ENCODE measurements around the gene DISC1.
"Not testable (repeated sequence)": the region's sequence is repeated elsewhere in the genome, so short reads cannot be mapped to it uniquely, and the experiment has no call there.

Gene DISC1

DNA sequence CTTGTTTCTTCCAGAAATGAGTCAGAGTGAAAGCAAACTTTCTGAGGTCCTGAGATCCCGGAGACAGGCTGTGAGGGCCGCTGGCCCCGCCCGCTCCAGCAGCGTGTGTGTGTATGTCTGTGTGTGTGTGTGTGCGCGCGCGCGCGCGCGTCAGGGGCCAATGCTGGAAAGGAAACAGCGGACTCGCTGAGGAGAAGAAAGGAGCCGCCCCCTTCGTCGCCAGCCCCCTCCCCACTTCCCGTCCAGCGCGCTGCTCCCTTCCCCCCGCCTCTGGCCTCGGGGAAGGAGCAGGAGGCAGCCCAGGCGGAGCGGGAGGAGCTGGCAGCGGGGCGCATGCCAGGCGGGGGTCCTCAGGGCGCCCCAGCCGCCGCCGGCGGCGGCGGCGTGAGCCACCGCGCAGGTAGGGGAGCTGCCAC lies at the start of gene DISC1:
DISC1 (plus strand) TSS at position 256 of the 416 bp plus-strand sequence; CDS start at position 334, 78 bp downstream.
- no peaks in the 10 kb centered on the region for H3K9me3 Mint-ChIP-seq
- peak within 1 kb of the TSS; percentile 85 for H3K4me3 Mint-ChIP-seq
- H3K4me1 Mint-ChIP-seq, result peaks cover 39% of the 10 kb centered on the region
- peaks cover 33% of the 10 kb centered on the region for H3K27me3 Mint-ChIP-seq
- H3K36me3 Mint-ChIP-seq, result peaks cover 4% of the 10 kb centered on the region
- DNase-seq, result peak; percentile 86
- CTCF ChIA-PET, result interaction anchor here (1.1 to 1.3 kb wide), 3 partner anchors 10 to 131 kb away, joined by 3 to 4 read pairs (median 3); no protein-coding TSS in a partner anchor
- H3K27ac Mint-ChIP-seq, result peak within 1 kb of the TSS; percentile 90

DNA sequence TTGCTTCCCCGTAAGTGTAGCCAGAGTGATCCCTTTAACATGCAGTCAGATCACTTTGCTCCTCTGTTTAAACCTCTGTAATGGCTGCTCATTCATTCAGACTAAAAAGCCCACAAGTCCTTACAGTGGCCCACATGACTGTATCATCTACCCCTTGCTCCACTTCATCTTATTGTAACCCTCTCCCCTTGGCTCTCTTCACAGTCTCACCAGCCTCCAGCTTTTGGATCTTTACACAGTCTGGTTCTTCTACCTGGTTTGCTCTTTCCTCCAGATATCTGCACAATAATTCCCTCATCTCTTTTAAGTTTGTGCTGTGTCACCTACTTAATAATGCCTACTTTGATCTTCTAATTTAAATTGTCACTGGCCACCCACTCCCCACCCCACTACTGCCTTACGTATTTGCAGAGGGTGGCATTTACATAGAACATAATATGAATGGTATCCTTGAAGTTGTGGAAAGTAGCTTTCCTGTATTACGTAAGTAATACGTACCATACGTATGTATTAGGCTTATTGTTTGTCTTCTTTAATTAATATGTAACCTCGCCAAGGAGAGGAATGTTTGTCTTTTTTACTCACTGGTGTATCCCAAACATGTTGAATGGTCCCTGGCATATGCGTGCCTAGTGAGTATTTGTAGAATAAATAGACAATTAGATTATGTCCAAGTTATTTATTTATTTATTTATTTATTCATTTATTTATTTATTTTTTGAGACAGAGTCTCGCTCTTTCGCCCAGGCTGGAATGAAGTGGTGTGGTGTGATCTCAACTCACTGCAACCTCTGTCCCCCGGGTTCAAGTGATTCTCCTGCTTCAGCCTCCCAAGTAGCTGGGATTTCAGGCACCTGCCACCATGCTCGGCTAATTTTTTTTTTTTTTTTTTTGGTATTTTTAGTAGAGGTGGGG lies 49.5 kb upstream of the DISC1 start:
- no peaks in the 10 kb centered on the region for H3K36me3 Mint-ChIP-seq
- no peak for DNase-seq
- H3K4me3 Mint-ChIP-seq, result no peak overlapping the region
- H3K27me3 Mint-ChIP-seq, result no peaks in the 10 kb centered on the region
- no peak overlapping the region for H3K27ac Mint-ChIP-seq
- H3K9me3 Mint-ChIP-seq, result no peaks in the 10 kb centered on the region
- H3K4me1 Mint-ChIP-seq, result no peaks in the 10 kb centered on the region
- CTCF ChIA-PET, result no interaction called here

DNA sequence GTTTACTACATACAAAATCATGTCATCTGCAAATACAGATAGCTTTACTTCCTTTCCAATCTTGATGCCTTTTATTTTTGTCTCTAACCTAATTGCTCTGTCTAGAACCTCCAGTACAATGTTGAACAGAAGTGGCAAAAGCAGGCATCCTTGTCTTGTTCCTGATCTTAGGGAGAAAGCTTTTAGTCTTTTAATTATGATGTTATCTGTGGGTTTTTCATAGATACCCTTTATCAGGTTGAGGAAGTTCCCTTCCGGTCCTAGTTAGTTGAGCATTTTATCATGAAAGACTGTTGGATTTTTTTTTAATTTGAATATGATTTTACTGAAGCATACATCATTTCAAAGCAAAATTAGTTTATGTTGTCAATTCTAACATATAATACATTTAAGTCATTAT lies 45.7 kb upstream of the DISC1 start:
- Mint-ChIP-seq H3K27ac (no peak overlapping the region), H3K27me3 (no peaks in the 10 kb centered on the region), H3K36me3 (no peaks in the 10 kb centered on the region), H3K4me1 (no peaks in the 10 kb centered on the region), H3K4me3 (no peak overlapping the region), H3K9me3 (no peaks in the 10 kb centered on the region)
- DNase-seq, result no peak
- CTCF ChIA-PET, result no interaction called here

DNA sequence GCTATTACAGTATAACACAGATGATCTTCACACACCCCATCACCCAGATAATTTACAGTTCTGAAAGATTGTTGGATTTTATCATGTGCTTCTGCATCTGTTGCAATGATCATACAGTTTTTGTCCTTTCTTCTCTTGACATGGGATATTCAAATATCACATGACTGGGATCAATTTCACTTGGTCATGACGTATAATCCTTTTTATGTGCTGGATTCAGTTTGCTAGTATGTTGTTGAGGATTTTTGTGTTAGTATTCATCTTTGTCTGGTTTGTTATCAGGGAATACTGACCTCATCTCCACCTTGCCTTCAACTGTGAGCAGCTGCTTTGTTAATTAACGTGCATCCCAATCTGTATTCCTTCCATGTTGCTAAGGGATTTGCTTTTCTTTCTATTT lies 44.7 kb upstream of the DISC1 start:
- CTCF ChIA-PET, result interaction anchor here (0.9 kb wide), 1 partner anchor 266 kb away, joined by 3 read pairs; no protein-coding TSS in a partner anchor
- H3K36me3 Mint-ChIP-seq, result no peaks in the 10 kb centered on the region
- H3K9me3 Mint-ChIP-seq, result no peaks in the 10 kb centered on the region
- H3K4me1 Mint-ChIP-seq, result no peaks in the 10 kb centered on the region
- no peak for DNase-seq
- H3K27me3 Mint-ChIP-seq, result no peaks in the 10 kb centered on the region
- H3K4me3 Mint-ChIP-seq, result no peak overlapping the region
- no peak overlapping the region for H3K27ac Mint-ChIP-seq

DNA sequence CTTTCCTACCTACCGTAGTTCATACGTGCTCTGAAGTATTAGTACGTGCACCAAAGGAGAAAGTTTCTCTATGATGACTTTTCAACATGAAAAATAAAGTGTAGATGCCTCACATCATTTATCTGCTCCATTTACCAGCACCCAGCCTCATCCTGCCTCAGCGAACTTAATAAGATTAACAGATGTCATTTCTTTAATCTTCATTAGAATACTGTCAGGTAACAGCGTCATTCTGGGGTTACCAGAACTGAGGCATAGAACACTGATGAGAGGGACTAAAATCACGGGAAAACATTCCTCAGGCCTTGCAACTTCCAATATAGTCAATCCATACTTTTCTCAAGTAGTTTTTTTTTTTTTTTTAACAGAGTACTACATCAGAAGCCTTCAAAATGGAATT lies 43.2 kb upstream of the DISC1 start:
- Mint-ChIP-seq H3K36me3 (no peaks in the 10 kb centered on the region), H3K27ac (no peak overlapping the region), H3K9me3 (no peaks in the 10 kb centered on the region), H3K27me3 (no peaks in the 10 kb centered on the region), H3K4me1 (no peaks in the 10 kb centered on the region), H3K4me3 (no peak overlapping the region)
- CTCF ChIA-PET, result no interaction called here
- no peak for DNase-seq

DNA sequence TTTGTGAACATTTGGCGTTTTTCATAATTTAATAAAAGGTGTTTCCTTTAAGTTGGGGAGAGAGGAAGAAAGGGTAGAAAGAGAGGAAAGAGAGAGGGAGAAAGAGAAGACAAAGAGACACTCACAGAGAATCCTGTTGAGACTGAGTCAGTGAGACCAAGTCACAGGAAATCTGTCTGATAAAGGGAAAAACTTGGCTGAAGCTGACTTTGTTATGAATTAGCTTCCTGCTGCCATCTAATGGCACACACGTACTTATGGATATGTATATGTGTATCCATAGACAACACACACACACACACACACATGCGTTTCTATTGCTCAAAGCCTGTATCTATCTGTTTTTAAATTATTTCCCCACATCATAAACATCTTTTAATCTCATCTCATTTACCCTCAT lies 42.5 kb upstream of the DISC1 start:
- CTCF ChIA-PET, result interaction anchor here (1.3 to 1.5 kb wide), 3 partner anchors 221 to 268 kb away, joined by 5 to 9 read pairs (median 7); no protein-coding TSS in a partner anchor

DNA sequence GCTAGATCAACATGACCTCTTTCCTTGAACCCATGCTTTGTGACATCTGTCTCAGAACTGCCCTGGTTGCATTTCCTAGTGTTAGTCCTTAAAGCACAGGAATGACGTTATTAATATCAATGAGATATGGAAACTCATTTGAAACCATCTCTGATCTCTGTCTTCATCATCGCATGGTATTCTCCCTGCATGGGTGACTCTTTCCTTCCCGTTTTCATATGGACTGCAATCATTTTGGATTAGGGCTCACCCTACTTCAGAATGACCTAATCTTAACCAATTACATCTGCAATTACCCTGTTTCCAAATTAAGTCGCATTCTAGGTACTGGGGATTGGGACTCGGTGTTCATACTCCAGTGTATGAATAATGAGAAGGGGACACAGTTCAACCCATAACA lies 41.7 kb upstream of the DISC1 start:
- CTCF ChIA-PET, result interaction anchor here (0.8 to 1.5 kb wide), 4 partner anchors 222 to 269 kb away, joined by 3 to 9 read pairs (median 6); no protein-coding TSS in a partner anchor
- Mint-ChIP-seq H3K36me3 (no peaks in the 10 kb centered on the region), H3K9me3 (no peaks in the 10 kb centered on the region), H3K4me3 (no peak overlapping the region), H3K27ac (no peak overlapping the region), H3K4me1 (no peaks in the 10 kb centered on the region), H3K27me3 (no peaks in the 10 kb centered on the region)
- no peak for DNase-seq

More for the DNA sequence above, 42.5 kb upstream of the DISC1 start:
- H3K27me3 Mint-ChIP-seq, result no peaks in the 10 kb centered on the region
- DNase-seq, result no peak
- H3K27ac Mint-ChIP-seq, result no peak overlapping the region
- no peak overlapping the region for H3K4me3 Mint-ChIP-seq
- no peaks in the 10 kb centered on the region for H3K9me3 Mint-ChIP-seq
- no peaks in the 10 kb centered on the region for H3K36me3 Mint-ChIP-seq
- no peaks in the 10 kb centered on the region for H3K4me1 Mint-ChIP-seq

DNA sequence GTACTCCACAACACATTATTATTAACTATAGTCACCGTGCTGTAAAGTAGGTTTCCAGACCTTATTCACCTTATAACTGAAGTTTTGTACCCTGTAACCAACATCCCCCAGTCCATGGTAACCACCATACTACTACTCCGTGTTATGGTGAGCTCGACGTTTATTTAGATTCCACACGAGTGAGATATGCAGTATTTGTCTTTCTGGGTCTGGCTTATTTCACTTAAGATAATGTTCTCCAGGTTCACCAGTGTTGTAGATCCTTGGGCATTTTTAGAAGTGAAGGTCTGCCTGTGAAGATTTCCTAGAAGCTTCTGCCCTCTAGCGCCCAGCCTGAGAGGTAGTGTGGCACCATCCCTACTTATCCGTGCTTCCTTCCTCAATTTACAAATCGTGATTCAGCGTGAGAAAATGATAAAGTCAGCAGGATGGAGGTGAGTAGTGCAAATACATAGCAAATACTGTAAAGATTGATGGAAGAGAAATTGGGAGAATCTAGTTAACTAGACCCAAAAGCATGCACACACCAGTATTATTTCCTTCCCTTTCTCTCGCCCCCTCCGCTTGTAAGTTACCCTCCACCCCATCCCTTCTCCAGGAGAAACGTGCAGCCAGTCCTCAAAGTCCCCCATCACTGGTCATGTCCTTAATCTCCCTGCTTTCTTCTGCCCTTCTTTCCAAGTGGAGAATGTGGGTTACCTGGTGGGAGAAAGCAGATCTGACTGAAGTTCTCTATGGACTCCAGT lies 36.0 kb upstream of the DISC1 start:
- CTCF ChIA-PET, result interaction anchor here (0.6 to 2.1 kb wide), 13 partner anchors 10 to 288 kb away, joined by 3 to 8 read pairs (median 4); partner anchors contain the start of gene SPRTN
- peaks cover 3% of the 10 kb centered on the region for H3K27me3 Mint-ChIP-seq
- H3K4me3 Mint-ChIP-seq, result no peak overlapping the region
- H3K36me3 Mint-ChIP-seq, result no peaks in the 10 kb centered on the region
- peak; percentile 65 for DNase-seq
- peaks cover 4% of the 10 kb centered on the region for H3K4me1 Mint-ChIP-seq
- no peak overlapping the region for H3K27ac Mint-ChIP-seq
- no peaks in the 10 kb centered on the region for H3K9me3 Mint-ChIP-seq

DNA sequence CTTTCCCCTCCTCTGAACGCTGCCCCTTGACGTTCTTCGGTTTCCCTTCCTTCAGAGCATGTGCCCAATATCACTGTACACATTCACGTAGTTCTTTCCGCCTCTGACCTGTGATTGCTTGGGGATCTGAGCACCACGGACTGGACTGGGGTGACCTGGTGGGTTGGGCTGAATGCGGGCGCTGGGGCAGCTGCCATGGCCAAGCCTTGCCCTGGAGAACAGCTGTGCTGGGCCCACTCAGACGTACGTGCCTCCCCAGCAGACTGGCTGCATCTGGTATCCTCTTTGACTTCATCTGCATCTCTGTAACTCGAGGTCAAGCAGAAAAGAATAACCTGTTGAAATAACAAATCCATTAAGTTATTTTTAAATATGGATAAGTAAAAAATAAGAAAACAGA lies 35.1 kb upstream of the DISC1 start:
- H3K27me3 Mint-ChIP-seq, result peaks cover 3% of the 10 kb centered on the region
- H3K4me1 Mint-ChIP-seq, result peaks cover 8% of the 10 kb centered on the region
- no peak overlapping the region for H3K27ac Mint-ChIP-seq
- DNase-seq, result no peak
- no peaks in the 10 kb centered on the region for H3K9me3 Mint-ChIP-seq
- no peak overlapping the region for H3K4me3 Mint-ChIP-seq
- no peaks in the 10 kb centered on the region for H3K36me3 Mint-ChIP-seq
- CTCF ChIA-PET, result interaction anchor here (0.6 to 2.1 kb wide), 6 partner anchors 9 to 287 kb away, joined by 3 to 8 read pairs (median 3); no protein-coding TSS in a partner anchor

DNA sequence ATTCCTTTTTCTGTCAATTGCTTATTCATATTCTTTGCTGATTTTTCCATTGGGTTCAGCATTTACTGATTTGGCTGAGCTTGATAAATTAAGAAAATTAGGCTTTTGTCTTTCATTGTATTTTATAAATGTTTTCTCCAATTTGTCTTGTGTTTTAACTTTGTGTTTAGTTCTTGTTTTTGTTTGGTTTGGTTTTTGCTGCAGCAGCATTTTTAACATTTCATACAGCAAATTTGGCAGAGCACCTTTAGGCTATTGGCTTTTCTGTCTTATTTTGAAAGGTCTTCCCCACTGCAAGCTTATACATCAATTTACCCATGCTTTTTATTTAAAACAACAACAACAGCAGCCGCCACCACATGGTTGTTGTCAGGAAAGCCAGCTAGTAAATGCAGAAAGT lies 33.8 kb upstream of the DISC1 start:
- peaks cover 8% of the 10 kb centered on the region for H3K4me1 Mint-ChIP-seq
- H3K4me3 Mint-ChIP-seq, result no peak overlapping the region

DNA sequence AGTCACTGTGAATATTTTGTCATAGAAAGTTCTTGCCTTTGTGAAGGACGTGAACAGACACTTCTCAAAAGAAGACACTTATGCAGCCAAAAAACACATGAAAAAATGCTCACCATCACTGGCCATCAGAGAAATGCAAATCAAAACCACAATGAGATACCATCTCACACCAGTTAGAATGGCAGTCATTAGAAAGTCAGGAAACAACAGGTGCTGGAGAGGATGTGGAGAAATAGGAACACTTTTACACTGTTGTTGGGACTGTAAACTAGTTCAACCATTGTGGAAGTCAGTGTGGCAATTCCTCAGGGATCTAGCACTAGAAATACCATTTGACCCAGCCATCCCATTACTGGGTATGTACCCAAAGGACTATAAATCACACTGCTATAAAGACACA lies 33.3 kb upstream of the DISC1 start:
- CTCF ChIA-PET, result interaction anchor here (0.6 kb wide), 1 partner anchor 255 kb away, joined by 3 read pairs; the partner anchor contains the start of genes EXOC8 and SPRTN
- H3K27ac Mint-ChIP-seq, H3K9me3 Mint-ChIP-seq, DNase-seq, H3K4me3 Mint-ChIP-seq, H3K4me1 Mint-ChIP-seq, H3K27me3 Mint-ChIP-seq, H3K36me3 Mint-ChIP-seq: not testable (repeated sequence)

More for the DNA sequence above, 33.8 kb upstream of the DISC1 start:
- Mint-ChIP-seq H3K36me3 (no peaks in the 10 kb centered on the region), H3K27me3 (peaks cover 3% of the 10 kb centered on the region), H3K9me3 (no peaks in the 10 kb centered on the region), H3K27ac (no peak overlapping the region)
- no peak for DNase-seq
- CTCF ChIA-PET, result interaction anchor here (0.6 to 1.3 kb wide), 2 partner anchors 234 to 255 kb away, joined by 3 read pairs; partner anchors contain the start of genes EXOC8 and SPRTN

DNA sequence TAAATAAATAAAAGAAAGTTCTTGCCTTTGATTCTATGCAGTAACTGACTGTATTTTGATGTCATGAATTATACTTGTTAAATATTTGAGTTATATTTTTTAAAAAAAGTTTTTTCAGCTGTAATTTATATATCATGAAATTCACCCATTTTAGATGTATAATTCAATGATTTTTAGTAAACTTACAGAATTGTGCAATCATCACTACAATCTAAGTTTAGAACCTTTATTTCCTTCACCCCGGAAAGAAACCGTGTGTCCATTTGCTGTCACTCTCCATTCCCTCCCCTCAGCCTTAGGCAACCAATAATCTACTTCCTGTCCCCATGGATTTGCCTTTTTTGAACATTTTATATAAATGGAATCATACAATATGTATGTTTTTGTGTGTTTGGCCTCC lies 32.5 kb upstream of the DISC1 start:
- H3K9me3 Mint-ChIP-seq, result no peaks in the 10 kb centered on the region
- CTCF ChIA-PET, result no interaction called here
- no peak for DNase-seq
- peaks cover 8% of the 10 kb centered on the region for H3K4me1 Mint-ChIP-seq
- no peaks in the 10 kb centered on the region for H3K36me3 Mint-ChIP-seq
- no peak overlapping the region for H3K27ac Mint-ChIP-seq
- H3K27me3 Mint-ChIP-seq, result peaks cover 3% of the 10 kb centered on the region
- no peak overlapping the region for H3K4me3 Mint-ChIP-seq

DNA sequence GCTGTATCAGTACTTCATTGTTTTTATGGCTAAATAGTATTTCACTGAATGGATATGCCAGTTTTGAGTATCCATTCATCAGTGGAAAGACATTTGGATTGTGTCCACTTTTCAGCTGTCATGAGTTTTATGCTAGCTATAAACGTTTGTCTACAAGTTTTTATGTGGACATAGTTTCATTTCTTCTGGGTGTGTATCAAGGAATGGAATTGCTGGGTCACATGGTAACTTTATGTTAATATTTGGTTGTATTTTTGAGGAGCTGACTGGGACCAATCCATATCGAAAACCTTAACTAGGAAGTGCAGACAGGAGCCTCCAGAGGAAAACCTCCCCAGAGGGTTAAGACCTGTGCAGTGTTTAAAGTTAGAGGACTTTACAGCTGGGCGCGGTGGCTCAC lies 31.8 kb upstream of the DISC1 start:
- H3K9me3 Mint-ChIP-seq, result no peaks in the 10 kb centered on the region
- H3K4me3 Mint-ChIP-seq, result no peak overlapping the region
- H3K36me3 Mint-ChIP-seq, result no peaks in the 10 kb centered on the region
- peaks cover 3% of the 10 kb centered on the region for H3K27me3 Mint-ChIP-seq
- peaks cover 8% of the 10 kb centered on the region for H3K4me1 Mint-ChIP-seq
- DNase-seq, result no peak
- H3K27ac Mint-ChIP-seq, result no peak overlapping the region
- CTCF ChIA-PET, result interaction anchor here (0.8 to 1.1 kb wide), 2 partner anchors 9 to 278 kb away, joined by 3 to 4 read pairs; no protein-coding TSS in a partner anchor

DNA sequence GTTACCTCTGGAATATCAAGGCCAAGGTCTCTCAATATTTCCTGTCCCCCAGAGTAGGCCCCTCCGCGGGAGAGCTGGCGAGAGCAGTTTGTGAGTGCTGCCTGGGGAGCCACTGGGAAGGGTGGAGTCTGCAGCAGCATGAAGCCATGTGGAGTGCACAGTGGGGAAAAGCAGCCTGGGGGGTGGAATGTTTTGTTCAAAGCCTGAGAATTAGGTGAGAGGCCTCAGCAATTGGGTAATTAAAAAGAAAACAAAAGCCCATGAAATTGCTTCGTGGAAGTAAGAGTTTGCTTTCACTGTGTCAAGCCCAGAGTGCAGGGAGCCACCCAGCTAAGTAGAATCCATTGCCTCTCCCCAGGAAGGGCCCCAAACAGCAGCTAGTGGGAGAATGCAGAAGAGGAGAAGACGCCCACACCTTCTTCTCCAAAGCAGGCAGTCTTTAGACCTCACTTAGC lies 30.2 kb upstream of the DISC1 start:
- Mint-ChIP-seq H3K4me1 (peaks cover 4% of the 10 kb centered on the region), H3K27ac (no peak overlapping the region), H3K4me3 (no peak overlapping the region), H3K36me3 (no peaks in the 10 kb centered on the region), H3K27me3 (peaks cover 3% of the 10 kb centered on the region), H3K9me3 (no peaks in the 10 kb centered on the region)
- CTCF ChIA-PET, result interaction anchor here (0.7 kb wide), 1 partner anchor 259 kb away, joined by 3 read pairs; the partner anchor contains the start of genes EXOC8 and SPRTN
- no peak for DNase-seq

Data from activated naive CD4-positive, alpha-beta T cell treated with anti-CD3 and anti-CD28 coated beads, Interleukin-2, amount 10 ng/mL, durations not matched to agents 7 days and 5 days (primary cell).